HepG2 (cell line): Measurements from ENCODE around the gene PHLDB1. TPM values are rescaled to one million over a fixed set of nuclear protein-coding genes. Genes with fewer than 3 reads are reported as not detected.

ENCODE experiments used
- CEBPG ChIP-seq: IDR thresholded peaks from 2 replicates; pipeline ENCODE4 v1.6.1; 2016
- CREB1 ChIP-seq, 2 experiments: fragments of 450-650 bp in 1 of 2; IDR thresholded peaks; 2 replicates each; pipeline ENCODE4 v1.6.1; 2016 to 2017; ENCODE audit warnings: control low read depth in 1 of 2, mild to moderate bottlenecking in 1 of 2, missing compliant biosample characterization in 1 of 2, missing genetic modification characterization in 1 of 2
- ELF1 ChIP-seq: sonication (generic); formaldehyde crosslinking; IDR thresholded peaks from 2 replicates; pipeline ENCODE4 v1.4.0; 2020; ENCODE audit warnings: missing genetic modification reagents
- GTF2F1 ChIP-seq: fragments of 150-350 bp; IDR thresholded peaks from 2 replicates; pipeline ENCODE4 v1.6.1; 2014; ENCODE audit warnings: low read length
- HNF4A ChIP-seq: sonication (generic); formaldehyde crosslinking; IDR thresholded peaks from 2 replicates; pipeline ENCODE4 v1.4.0; 2020; ENCODE audit warnings: missing genetic modification reagents
- HNRNPLL ChIP-seq: fragments of 200-400 bp; formaldehyde crosslinking; IDR thresholded peaks from 2 replicates; pipeline ENCODE4 v1.6.1; 2017; ENCODE audit warnings: mild to moderate bottlenecking, low read depth, low read length; ENCODE audit not compliant: poor library complexity, severe bottlenecking
- KLF9 ChIP-seq: IDR thresholded peaks from 2 replicates; pipeline ENCODE4 v1.6.1; 2016; ENCODE audit warnings: low read depth
- MXI1 ChIP-seq: IDR thresholded peaks from 3 replicates; pipeline ENCODE4 v1.6.1; 2012; ENCODE audit warnings: low read depth, low read length, inconsistent platforms, borderline replicate concordance
- MYC ChIP-seq: sonication (generic); formaldehyde crosslinking; IDR thresholded peaks from 2 replicates; pipeline ENCODE4 v1.9.0; 2021; ENCODE audit warnings: missing genetic modification reagents, borderline replicate concordance
- RARA ChIP-seq: IDR thresholded peaks from 2 replicates; pipeline ENCODE4 v1.6.1; 2016; ENCODE audit warnings: missing genetic modification reagents, missing compliant biosample characterization
- RXRB ChIP-seq: IDR thresholded peaks from 2 replicates; pipeline ENCODE4 v1.6.1; 2016; ENCODE audit warnings: borderline replicate concordance, missing genetic modification reagents, missing compliant biosample characterization
- SETDB1 ChIP-seq: sonication (generic); formaldehyde crosslinking; IDR thresholded peaks from 2 replicates; pipeline ENCODE4 v1.5.1; 2020; ENCODE audit warnings: missing genetic modification reagents, mild to moderate bottlenecking, borderline replicate concordance
- SMAD3 ChIP-seq: sonication (generic); formaldehyde crosslinking; IDR thresholded peaks from 2 replicates; pipeline ENCODE4 v1.4.0; 2020; ENCODE audit warnings: missing genetic modification reagents
- SRF ChIP-seq: IDR thresholded peaks from 2 replicates; pipeline ENCODE4 v1.6.1; 2011; ENCODE audit warnings: mild to moderate bottlenecking, low read depth, low read length, moderate library complexity
- TBP ChIP-seq: sonication (generic); formaldehyde crosslinking; IDR thresholded peaks from 2 replicates; pipeline ENCODE4 v1.5.0; 2020; ENCODE audit warnings: missing genetic modification reagents
- TCF7L2 ChIP-seq: IDR thresholded peaks from 2 replicates; pipeline ENCODE4 v1.6.1; 2011; ENCODE audit warnings: mild to moderate bottlenecking, low read depth, low read length, moderate library complexity
- TSC22D2 ChIP-seq: sonication (generic); formaldehyde crosslinking; IDR thresholded peaks from 2 replicates; pipeline ENCODE4 v1.5.1; 2020; ENCODE audit warnings: missing genetic modification reagents, mild to moderate bottlenecking, borderline replicate concordance
- WIZ ChIP-seq: sonication (generic); formaldehyde crosslinking; IDR thresholded peaks from 2 replicates; pipeline ENCODE4 v1.5.1; 2020; ENCODE audit warnings: mild to moderate bottlenecking, missing genetic modification reagents
- ZNF12 ChIP-seq: sonication (generic); formaldehyde crosslinking; IDR thresholded peaks from 2 replicates; pipeline ENCODE4 v1.5.0; 2020; ENCODE audit warnings: missing genetic modification reagents
- ZNF557 ChIP-seq: sonication (generic); formaldehyde crosslinking; IDR thresholded peaks from 2 replicates; pipeline ENCODE4 v1.4.0; 2020; ENCODE audit warnings: missing genetic modification reagents
- ZNF747 ChIP-seq: sonication (generic); formaldehyde crosslinking; IDR thresholded peaks from 2 replicates; pipeline ENCODE4 v1.8.1; 2023; ENCODE audit warnings: missing genetic modification reagents, mild to moderate bottlenecking, borderline replicate concordance
- ZNF75D ChIP-seq: sonication (generic); formaldehyde crosslinking; IDR thresholded peaks from 2 replicates; pipeline ENCODE4 v1.8.1; 2023; ENCODE audit warnings: missing genetic modification reagents, mild to moderate bottlenecking, borderline replicate concordance
- ZNF83 ChIP-seq: sonication (generic); formaldehyde crosslinking; IDR thresholded peaks from 2 replicates; pipeline ENCODE4 v1.4.0; 2020; ENCODE audit warnings: missing genetic modification reagents, mild to moderate bottlenecking, borderline replicate concordance
- polyA plus RNA-seq, 8 experiments: library from polyadenylated mRNA; depleted of rRNA in 3 of 8; stranded (reverse) in 7 of 8; unstranded in 1 of 8; fragments of >200 nt; fragmentation: Illumina TruSeq in 4 of 8; extraction: Trizol in 4 of 8; gene quantifications; 2 replicates each; pipeline versions ENCODE4 v1.2.1 to v1.2.3, GENCODE V29; 2011 to 2016; ENCODE audit warnings: low read depth in 4 of 8, missing spikeins in 1 of 8, mixed read lengths in 1 of 8; ENCODE audit not compliant: insufficient read depth in 1 of 8
- total RNA-seq, 5 experiments: library from RNA; depleted of rRNA; stranded (reverse); fragments of >200 nt; fragmentation: Illumina TruSeq; extraction: Trizol; gene quantifications; 2 replicates each; pipeline ENCODE4 v1.2.3, GENCODE V29; 2016; ENCODE audit warnings: low read depth in 1 of 5
- TF ChIP-seq, protein P1 (sequence below): sonication (generic); formaldehyde crosslinking; IDR thresholded peaks from 2 replicates; pipeline ENCODE4 v1.4.0; 2020; ENCODE audit warnings: mild to moderate bottlenecking, missing genetic modification reagents
- TF ChIP-seq, protein P2 (sequence below): sonication (generic); formaldehyde crosslinking; IDR thresholded peaks from 2 replicates; pipeline ENCODE4 v1.5.1; 2020; ENCODE audit warnings: mild to moderate bottlenecking, missing genetic modification reagents, moderate library complexity
- TF ChIP-seq, protein P3 (sequence below): sonication (generic); formaldehyde crosslinking; conservative IDR thresholded peaks from 2 replicates; pipeline ENCODE4 v1.4.0; 2020; ENCODE audit warnings: missing genetic modification reagents

The PHLDB1 gene
- total and polyA plus RNA-seq, 2 of the 13 experiments (the other 11 are each of a cell fraction or from before 2014, with no cell fraction given) = 13.8 to 14.2 TPM

DNA sequence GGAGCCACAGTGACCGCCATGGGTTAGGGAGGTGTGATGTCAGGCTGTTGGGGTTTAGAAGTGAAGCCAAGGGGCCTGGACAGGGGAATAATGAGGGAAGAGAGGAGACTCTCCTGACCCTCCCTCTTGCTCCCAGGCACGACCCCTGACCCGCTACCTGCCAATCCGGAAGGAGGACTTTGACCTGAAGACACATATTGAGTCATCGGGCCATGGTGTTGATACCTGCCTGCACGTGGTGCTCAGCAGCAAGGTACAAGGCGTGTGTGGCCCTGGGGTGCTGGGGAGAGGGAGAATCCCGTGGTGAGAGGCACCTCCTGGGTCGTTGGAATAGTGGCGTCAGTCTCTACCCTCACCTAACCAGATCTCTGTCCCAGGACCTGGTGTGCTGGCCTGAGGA is 42.5 kb downstream of the PHLDB1 start (continued):
- TF ChIP-seq SRF (no peak), ZNF75D (CRISPR knock-in tag) (no peak), GTF2F1 (no peak), TSC22D2 (CRISPR knock-in tag) (no peak), KLF9 (CRISPR knock-in tag) (no peak), ZNF747 (no peak), HNRNPLL (no peak), SETDB1 (CRISPR knock-in tag) (no peak), CREB1 (IDR thresholded peaks at IDR 0.05) (no peak), CREB1 (CRISPR knock-in tag; IDR thresholded peaks at IDR 0.05) (no peak), WIZ (CRISPR knock-in tag) (no peak), MXI1 (peak; percentile 27; the same call in 1 of the 3 replicates), ZNF557 (CRISPR knock-in tag) (no peak), ELF1 (0 out of 2 replicates have a peak, but pooled peaks have one; percentile 14), SMAD3 (CRISPR knock-in tag) (no peak), MYC (CRISPR knock-in tag) (peak; percentile 45; the same call in 1 of the 2 replicates), ZNF12 (CRISPR knock-in tag) (no peak), TCF7L2 (no peak), HNF4A (CRISPR knock-in tag) (peak; percentile 88), RARA (CRISPR knock-in tag) (peak; percentile 82), RXRB (peak; percentile 58; the same call in 1 of the 2 replicates), ZNF83 (CRISPR knock-in tag) (no peak), CEBPG (CRISPR knock-in tag) (peak; percentile 68), TBP (CRISPR knock-in tag) (no peak)
- TF ChIP-seq, protein P1, sequence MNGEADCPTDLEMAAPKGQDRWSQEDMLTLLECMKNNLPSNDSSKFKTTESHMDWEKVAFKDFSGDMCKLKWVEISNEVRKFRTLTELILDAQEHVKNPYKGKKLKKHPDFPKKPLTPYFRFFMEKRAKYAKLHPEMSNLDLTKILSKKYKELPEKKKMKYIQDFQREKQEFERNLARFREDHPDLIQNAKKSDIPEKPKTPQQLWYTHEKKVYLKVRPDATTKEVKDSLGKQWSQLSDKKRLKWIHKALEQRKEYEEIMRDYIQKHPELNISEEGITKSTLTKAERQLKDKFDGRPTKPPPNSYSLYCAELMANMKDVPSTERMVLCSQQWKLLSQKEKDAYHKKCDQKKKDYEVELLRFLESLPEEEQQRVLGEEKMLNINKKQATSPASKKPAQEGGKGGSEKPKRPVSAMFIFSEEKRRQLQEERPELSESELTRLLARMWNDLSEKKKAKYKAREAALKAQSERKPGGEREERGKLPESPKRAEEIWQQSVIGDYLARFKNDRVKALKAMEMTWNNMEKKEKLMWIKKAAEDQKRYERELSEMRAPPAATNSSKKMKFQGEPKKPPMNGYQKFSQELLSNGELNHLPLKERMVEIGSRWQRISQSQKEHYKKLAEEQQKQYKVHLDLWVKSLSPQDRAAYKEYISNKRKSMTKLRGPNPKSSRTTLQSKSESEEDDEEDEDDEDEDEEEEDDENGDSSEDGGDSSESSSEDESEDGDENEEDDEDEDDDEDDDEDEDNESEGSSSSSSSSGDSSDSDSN (CRISPR knock-in tag) = no peak
- TF ChIP-seq, protein P2, sequence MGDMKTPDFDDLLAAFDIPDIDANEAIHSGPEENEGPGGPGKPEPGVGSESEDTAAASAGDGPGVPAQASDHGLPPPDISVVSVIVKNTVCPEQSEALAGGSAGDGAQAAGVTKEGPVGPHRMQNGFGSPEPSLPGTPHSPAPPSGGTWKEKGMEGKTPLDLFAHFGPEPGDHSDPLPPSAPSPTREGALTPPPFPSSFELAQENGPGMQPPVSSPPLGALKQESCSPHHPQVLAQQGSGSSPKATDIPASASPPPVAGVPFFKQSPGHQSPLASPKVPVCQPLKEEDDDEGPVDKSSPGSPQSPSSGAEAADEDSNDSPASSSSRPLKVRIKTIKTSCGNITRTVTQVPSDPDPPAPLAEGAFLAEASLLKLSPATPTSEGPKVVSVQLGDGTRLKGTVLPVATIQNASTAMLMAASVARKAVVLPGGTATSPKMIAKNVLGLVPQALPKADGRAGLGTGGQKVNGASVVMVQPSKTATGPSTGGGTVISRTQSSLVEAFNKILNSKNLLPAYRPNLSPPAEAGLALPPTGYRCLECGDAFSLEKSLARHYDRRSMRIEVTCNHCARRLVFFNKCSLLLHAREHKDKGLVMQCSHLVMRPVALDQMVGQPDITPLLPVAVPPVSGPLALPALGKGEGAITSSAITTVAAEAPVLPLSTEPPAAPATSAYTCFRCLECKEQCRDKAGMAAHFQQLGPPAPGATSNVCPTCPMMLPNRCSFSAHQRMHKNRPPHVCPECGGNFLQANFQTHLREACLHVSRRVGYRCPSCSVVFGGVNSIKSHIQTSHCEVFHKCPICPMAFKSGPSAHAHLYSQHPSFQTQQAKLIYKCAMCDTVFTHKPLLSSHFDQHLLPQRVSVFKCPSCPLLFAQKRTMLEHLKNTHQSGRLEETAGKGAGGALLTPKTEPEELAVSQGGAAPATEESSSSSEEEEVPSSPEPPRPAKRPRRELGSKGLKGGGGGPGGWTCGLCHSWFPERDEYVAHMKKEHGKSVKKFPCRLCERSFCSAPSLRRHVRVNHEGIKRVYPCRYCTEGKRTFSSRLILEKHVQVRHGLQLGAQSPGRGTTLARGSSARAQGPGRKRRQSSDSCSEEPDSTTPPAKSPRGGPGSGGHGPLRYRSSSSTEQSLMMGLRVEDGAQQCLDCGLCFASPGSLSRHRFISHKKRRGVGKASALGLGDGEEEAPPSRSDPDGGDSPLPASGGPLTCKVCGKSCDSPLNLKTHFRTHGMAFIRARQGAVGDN (CRISPR knock-in tag) = peak; percentile 95
- TF ChIP-seq, protein P3, sequence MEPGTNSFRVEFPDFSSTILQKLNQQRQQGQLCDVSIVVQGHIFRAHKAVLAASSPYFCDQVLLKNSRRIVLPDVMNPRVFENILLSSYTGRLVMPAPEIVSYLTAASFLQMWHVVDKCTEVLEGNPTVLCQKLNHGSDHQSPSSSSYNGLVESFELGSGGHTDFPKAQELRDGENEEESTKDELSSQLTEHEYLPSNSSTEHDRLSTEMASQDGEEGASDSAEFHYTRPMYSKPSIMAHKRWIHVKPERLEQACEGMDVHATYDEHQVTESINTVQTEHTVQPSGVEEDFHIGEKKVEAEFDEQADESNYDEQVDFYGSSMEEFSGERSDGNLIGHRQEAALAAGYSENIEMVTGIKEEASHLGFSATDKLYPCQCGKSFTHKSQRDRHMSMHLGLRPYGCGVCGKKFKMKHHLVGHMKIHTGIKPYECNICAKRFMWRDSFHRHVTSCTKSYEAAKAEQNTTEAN (CRISPR knock-in tag) = no peak
